NB4 (cell line): Measurements from ENCODE around the gene MAP3K4.

ENCODE experiments used
- DNase-seq: peaks from one replicate; pipeline ENCODE4 v3.0.0; 2010; ENCODE audit warnings: low read depth
- H3K4me3 ChIP-seq: one replicate; pipeline ENCODE4 v1.5.1; 2011; ENCODE audit warnings: mild to moderate bottlenecking, low read depth, low read length, moderate library complexity
- CTCF ChIP-seq: IDR thresholded peaks from one replicate; pipeline ENCODE4 v1.5.1; 2012; ENCODE audit warnings: low read depth, low read length
- MAX ChIP-seq: IDR thresholded peaks from 2 replicates; pipeline ENCODE4 v1.6.1; 2011; ENCODE audit warnings: low read depth, low read length
- MYC ChIP-seq: IDR thresholded peaks from 2 replicates; pipeline ENCODE4 v1.6.1; 2011; ENCODE audit warnings: low read depth, low read length
- POLR2A ChIP-seq: IDR thresholded peaks from 2 replicates; pipeline ENCODE4 v1.6.1; 2011; ENCODE audit warnings: mild to moderate bottlenecking; ENCODE audit not compliant: insufficient read length; ENCODE audit errors: extremely low read depth

Gene MAP3K4

GRCh38 chr6:161027385-161027784 is 35.8 kb downstream of the MAP3K4 start:
- TF ChIP-seq MAX: no peak
- no peak for TF ChIP-seq CTCF
- TF ChIP-seq MYC: no peak
- no peak for TF ChIP-seq POLR2A
- DNase-seq: no peak
- no peak overlapping the region for H3K4me3 ChIP-seq

GRCh38 chr6:161029195-161029809 is 37.7 kb downstream of the MAP3K4 start:
- no peak overlapping the region for H3K4me3 ChIP-seq
- no peak for TF ChIP-seq POLR2A
- TF ChIP-seq MYC: no peak
- TF ChIP-seq CTCF: no peak
- TF ChIP-seq MAX: no peak
- DNase-seq: peak; percentile 67

GRCh38 chr6:161031721-161032495 is 40.3 kb downstream of the MAP3K4 start:
- no peak for DNase-seq
- H3K4me3 ChIP-seq: no peak overlapping the region
- TF ChIP-seq MAX (no peak), POLR2A (no peak), MYC (no peak), CTCF (no peak)

GRCh38 chr6:161033667-161034066 is 42.1 kb downstream of the MAP3K4 start:
- H3K4me3 ChIP-seq: no peak overlapping the region
- TF ChIP-seq MAX (no peak), POLR2A (no peak), CTCF (no peak), MYC (no peak)
- no peak for DNase-seq

GRCh38 chr6:161035182-161035980 is 43.8 kb downstream of the MAP3K4 start:
- no peak for TF ChIP-seq MYC
- TF ChIP-seq CTCF: no peak
- TF ChIP-seq POLR2A: no peak
- no peak overlapping the region for H3K4me3 ChIP-seq
- DNase-seq: peak; percentile 26
